ENCODE measurements around the gene MUC5B. TPM values are rescaled to one million over a fixed set of nuclear protein-coding genes. Genes with fewer than 3 reads are reported as not detected.
"Not testable (repeated sequence)": the region's sequence is repeated elsewhere in the genome, so short reads cannot be mapped to it uniquely, and the experiment has no call there.

Gene MUC5B
- total RNA-seq, 1 experiment from 2014 or later, result 2.1 TPM

DNA sequence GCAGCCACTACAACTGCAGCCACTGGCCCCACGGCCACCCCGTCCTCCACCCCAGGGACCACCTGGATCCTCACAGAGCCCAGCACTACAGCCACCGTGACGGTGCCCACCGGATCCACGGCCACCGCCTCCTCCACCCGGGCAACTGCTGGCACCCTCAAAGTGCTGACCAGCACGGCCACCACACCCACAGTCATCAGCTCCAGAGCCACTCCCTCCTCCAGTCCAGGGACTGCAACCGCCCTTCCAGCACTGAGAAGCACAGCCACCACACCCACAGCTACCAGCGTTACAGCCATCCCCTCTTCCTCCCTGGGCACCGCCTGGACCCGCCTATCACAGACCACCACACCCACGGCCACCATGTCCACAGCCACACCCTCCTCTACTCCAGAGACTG lies 23.4 kb downstream of the MUC5B start:
- H3K36me3 ChIP-seq (ENCODE audit: low read depth); H2AFZ ChIP-seq; H4K20me1 ChIP-seq (ENCODE audit: insufficient read depth); H3K27ac ChIP-seq; H3K9me3 ChIP-seq (ENCODE audit: insufficient read depth, low read depth); intact Hi-C loops (cut with micrococcal nuclease; ENCODE audit: unreplicated experiment); H3K4me2 ChIP-seq; H3K27me3 ChIP-seq (ENCODE audit: insufficient read depth, low read depth); POLR2A ChIA-PET (ENCODE audit: unreplicated experiment); H3K4me3 ChIP-seq; DNase-seq; CTCF ChIA-PET; H3F3A ChIP-seq (ENCODE audit: insufficient read depth, low read depth); H3K9me2 ChIP-seq (ENCODE audit: insufficient read depth); H3K4me1 ChIP-seq (replicated peaks; ENCODE audit: insufficient read depth); H3K79me2 ChIP-seq (ENCODE audit: low read depth); BruUV-seq (replicated peaks): not testable (repeated sequence)

DNA sequence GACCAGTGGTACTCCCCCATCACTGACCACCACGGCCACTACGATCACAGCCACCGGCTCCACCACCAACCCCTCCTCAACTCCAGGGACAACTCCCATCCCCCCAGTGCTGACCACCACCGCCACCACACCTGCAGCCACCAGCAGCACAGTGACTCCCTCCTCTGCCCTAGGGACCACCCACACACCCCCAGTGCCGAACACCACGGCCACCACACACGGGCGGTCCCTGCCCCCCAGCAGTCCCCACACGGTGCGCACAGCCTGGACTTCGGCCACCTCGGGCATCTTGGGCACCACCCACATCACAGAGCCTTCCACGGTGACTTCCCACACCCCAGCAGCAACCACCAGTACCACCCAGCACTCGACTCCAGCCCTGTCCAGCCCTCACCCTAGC lies 24.2 kb downstream of the MUC5B start:
- BruUV-seq (replicated peaks); H3K27ac ChIP-seq; DNase-seq; H4K20me1 ChIP-seq (ENCODE audit: insufficient read depth); H3K4me1 ChIP-seq (replicated peaks; ENCODE audit: insufficient read depth); H3K4me3 ChIP-seq; H3K9me2 ChIP-seq (ENCODE audit: insufficient read depth); H3K9me3 ChIP-seq (ENCODE audit: insufficient read depth, low read depth); H3F3A ChIP-seq (ENCODE audit: insufficient read depth, low read depth); H3K4me2 ChIP-seq; POLR2A ChIA-PET (ENCODE audit: unreplicated experiment); H2AFZ ChIP-seq; H3K27me3 ChIP-seq (ENCODE audit: insufficient read depth, low read depth); H3K36me3 ChIP-seq (ENCODE audit: low read depth); intact Hi-C loops (cut with micrococcal nuclease; ENCODE audit: unreplicated experiment); CTCF ChIA-PET; H3K79me2 ChIP-seq (ENCODE audit: low read depth): not testable (repeated sequence)

GRCh38 chr11:1248951-1249350 lies 26.1 kb downstream of the MUC5B start:
- intact Hi-C loops (cut with micrococcal nuclease; ENCODE audit: unreplicated experiment); H3K79me2 ChIP-seq (ENCODE audit: low read depth); H3K27me3 ChIP-seq (ENCODE audit: insufficient read depth, low read depth); CTCF ChIA-PET; H3K9me3 ChIP-seq (ENCODE audit: insufficient read depth, low read depth); H2AFZ ChIP-seq; H4K20me1 ChIP-seq (ENCODE audit: insufficient read depth); H3K4me3 ChIP-seq; H3K4me1 ChIP-seq (replicated peaks; ENCODE audit: insufficient read depth); DNase-seq; BruUV-seq (replicated peaks); H3F3A ChIP-seq (ENCODE audit: insufficient read depth, low read depth); POLR2A ChIA-PET (ENCODE audit: unreplicated experiment); H3K27ac ChIP-seq; H3K4me2 ChIP-seq; H3K36me3 ChIP-seq (ENCODE audit: low read depth); H3K9me2 ChIP-seq (ENCODE audit: insufficient read depth): not testable (repeated sequence)

GRCh38 chr11:1250411-1250810 lies 27.5 kb downstream of the MUC5B start:
- H3K27ac ChIP-seq; H3K9me3 ChIP-seq (ENCODE audit: insufficient read depth, low read depth); DNase-seq; H3K4me3 ChIP-seq; H2AFZ ChIP-seq; H4K20me1 ChIP-seq (ENCODE audit: insufficient read depth); H3K4me2 ChIP-seq; H3K79me2 ChIP-seq (ENCODE audit: low read depth); intact Hi-C loops (cut with micrococcal nuclease; ENCODE audit: unreplicated experiment); H3K4me1 ChIP-seq (replicated peaks; ENCODE audit: insufficient read depth); CTCF ChIA-PET; POLR2A ChIA-PET (ENCODE audit: unreplicated experiment); H3K27me3 ChIP-seq (ENCODE audit: insufficient read depth, low read depth); H3F3A ChIP-seq (ENCODE audit: insufficient read depth, low read depth); BruUV-seq (replicated peaks); H3K36me3 ChIP-seq (ENCODE audit: low read depth); H3K9me2 ChIP-seq (ENCODE audit: insufficient read depth): not testable (repeated sequence)

- Histone ChIP-seq H3K4me3 (no peak overlapping the region), H3K9me3 (ENCODE audit: insufficient read depth, low read depth) (no peaks in the 10 kb centered on the region), H3K27ac (no peak overlapping the region), H3K36me3 (ENCODE audit: low read depth) (no peaks in the 10 kb centered on the region), H3F3A (ENCODE audit: insufficient read depth, low read depth) (peaks cover 3% of the 10 kb centered on the region; the same call in 1 of the 2 replicates), H3K27me3 (ENCODE audit: insufficient read depth, low read depth) (no peaks in the 10 kb centered on the region), H2AFZ (no peak overlapping the region), H4K20me1 (ENCODE audit: insufficient read depth) (no peaks in the 10 kb centered on the region), H3K9me2 (ENCODE audit: insufficient read depth) (no peaks in the 10 kb centered on the region), H3K4me1 (replicated peaks; ENCODE audit: insufficient read depth) (no peaks in the 10 kb centered on the region), H3K79me2 (ENCODE audit: low read depth) (no peaks in the 10 kb centered on the region), H3K4me2 (no peak overlapping the region)
- ChIA-PET CTCF (no interaction called here), POLR2A (ENCODE audit: unreplicated experiment) (no interaction called here)
- BruUV-seq (replicated peaks), result no TSS peak
- no peak for DNase-seq
- intact Hi-C loops (cut with micrococcal nuclease; ENCODE audit: unreplicated experiment), result no loop called here
- no peak for TF ChIP-seq EZH2 (IDR thresholded peaks at IDR 0.05; ENCODE audit: low read depth)
- TF ChIP-seq, protein P1, sequence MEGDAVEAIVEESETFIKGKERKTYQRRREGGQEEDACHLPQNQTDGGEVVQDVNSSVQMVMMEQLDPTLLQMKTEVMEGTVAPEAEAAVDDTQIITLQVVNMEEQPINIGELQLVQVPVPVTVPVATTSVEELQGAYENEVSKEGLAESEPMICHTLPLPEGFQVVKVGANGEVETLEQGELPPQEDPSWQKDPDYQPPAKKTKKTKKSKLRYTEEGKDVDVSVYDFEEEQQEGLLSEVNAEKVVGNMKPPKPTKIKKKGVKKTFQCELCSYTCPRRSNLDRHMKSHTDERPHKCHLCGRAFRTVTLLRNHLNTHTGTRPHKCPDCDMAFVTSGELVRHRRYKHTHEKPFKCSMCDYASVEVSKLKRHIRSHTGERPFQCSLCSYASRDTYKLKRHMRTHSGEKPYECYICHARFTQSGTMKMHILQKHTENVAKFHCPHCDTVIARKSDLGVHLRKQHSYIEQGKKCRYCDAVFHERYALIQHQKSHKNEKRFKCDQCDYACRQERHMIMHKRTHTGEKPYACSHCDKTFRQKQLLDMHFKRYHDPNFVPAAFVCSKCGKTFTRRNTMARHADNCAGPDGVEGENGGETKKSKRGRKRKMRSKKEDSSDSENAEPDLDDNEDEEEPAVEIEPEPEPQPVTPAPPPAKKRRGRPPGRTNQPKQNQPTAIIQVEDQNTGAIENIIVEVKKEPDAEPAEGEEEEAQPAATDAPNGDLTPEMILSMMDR (conservative IDR thresholded peaks at IDR 0.05), result no peak
Measured at GRCh38 chr11:1251236-1251770, 28.4 kb downstream of the MUC5B start.

Data from PC-9 (cell line).